ENCODE data around the gene ZNF732.

GRCh38 chr4:223913-224497 lies 81.3 kb downstream of the ZNF732 start:
- TF ChIP-seq CTCF (IDR thresholded peaks at IDR 0.05) (no peak), POLR2A (IDR thresholded peaks at IDR 0.05) (no peak)

Data from right lobe of liver (tissue), 4 donors.